NCI-H1048 (cell line): Measurements from ENCODE around the gene PCED1A.

Experiments used
- DNase-seq: peaks from one replicate; lab custom pipeline; 2025; lab: John Stamatoyannopoulos, UW

PCED1A gene, protein sequence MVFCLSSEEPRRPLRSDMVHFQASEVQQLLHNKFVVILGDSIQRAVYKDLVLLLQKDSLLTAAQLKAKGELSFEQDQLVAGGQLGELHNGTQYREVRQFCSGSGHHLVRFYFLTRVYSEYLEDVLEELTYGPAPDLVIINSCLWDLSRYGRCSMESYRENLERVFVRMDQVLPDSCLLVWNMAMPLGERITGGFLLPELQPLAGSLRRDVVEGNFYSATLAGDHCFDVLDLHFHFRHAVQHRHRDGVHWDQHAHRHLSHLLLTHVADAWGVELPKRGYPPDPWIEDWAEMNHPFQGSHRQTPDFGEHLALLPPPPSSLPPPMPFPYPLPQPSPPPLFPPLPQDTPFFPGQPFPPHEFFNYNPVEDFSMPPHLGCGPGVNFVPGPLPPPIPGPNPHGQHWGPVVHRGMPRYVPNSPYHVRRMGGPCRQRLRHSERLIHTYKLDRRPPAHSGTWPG

GRCh38 chr20:2840138-2840966, at the start of gene PCED1A, which contains the start of gene VPS16:
PCED1A (minus strand) TSS chr20:2840655; CDS start chr20:2839912, 743 bp downstream.
VPS16 (plus strand) TSS chr20:2840745; CDS start chr20:2840775, 30 bp downstream.
- DNase-seq: peak; percentile 61

DNA sequence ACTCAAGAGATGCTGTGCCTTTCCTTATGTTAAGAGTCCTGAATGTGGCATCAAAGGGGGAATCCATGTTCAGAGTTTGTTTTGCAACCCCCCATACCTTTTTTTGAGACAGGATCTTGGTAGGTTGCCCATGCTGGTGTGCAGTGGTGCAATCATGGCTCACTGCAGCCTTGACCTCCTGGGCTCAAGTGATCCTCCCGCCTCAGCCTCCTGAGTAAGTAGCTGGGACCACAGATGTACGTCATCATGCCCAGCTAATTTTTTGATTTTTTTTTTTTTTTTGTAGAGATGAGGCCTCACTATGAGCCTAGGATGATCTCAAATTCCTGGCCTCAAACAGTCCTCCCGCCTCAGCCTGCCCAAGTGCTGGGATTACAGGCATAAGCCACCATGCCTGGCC, 49.3 kb upstream of the PCED1A start:
- DNase-seq: no peak

DNA sequence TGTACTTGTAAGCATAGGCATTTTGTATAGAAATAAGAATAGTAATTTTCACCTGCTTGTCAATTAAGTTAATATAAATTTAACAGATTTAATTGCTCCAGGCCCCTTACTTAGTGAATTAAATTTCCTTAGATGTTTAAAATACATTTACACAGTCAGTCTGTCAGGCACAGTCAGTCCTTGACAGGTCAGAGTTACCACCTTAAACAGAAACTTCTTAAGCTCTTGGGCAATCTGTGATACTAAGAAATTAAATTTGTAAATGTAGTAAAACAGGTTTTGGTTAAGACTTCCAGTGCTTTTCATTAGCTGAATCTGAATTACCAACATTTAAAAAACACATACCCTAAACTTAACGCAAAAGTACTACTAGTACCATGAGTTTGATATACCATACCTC, 48.8 kb upstream of the PCED1A start:
- DNase-seq: no peak

GRCh38 chr20:2888224-2888955, 47.9 kb upstream of the PCED1A start:
- DNase-seq: no peak

DNA sequence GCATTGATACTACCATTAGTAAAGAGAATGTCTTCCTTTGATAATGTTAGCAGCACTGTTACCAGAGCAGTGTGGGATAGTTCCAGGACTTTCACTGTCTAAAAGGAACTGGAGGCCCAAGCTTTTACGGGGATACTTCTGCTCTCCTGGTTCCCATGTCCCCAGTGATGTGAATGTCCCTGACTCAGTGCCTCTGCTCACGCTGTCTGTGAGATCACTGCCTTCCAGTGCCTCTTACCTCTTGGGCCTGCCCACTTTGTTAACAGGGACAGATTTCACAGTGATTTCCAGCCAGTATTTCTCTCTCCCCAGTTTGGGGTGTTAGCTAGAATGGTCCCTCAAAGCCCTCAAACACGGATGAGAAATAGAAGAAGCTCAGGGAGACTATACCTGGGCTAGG, 47.3 kb upstream of the PCED1A start:
- DNase-seq: no peak

DNA sequence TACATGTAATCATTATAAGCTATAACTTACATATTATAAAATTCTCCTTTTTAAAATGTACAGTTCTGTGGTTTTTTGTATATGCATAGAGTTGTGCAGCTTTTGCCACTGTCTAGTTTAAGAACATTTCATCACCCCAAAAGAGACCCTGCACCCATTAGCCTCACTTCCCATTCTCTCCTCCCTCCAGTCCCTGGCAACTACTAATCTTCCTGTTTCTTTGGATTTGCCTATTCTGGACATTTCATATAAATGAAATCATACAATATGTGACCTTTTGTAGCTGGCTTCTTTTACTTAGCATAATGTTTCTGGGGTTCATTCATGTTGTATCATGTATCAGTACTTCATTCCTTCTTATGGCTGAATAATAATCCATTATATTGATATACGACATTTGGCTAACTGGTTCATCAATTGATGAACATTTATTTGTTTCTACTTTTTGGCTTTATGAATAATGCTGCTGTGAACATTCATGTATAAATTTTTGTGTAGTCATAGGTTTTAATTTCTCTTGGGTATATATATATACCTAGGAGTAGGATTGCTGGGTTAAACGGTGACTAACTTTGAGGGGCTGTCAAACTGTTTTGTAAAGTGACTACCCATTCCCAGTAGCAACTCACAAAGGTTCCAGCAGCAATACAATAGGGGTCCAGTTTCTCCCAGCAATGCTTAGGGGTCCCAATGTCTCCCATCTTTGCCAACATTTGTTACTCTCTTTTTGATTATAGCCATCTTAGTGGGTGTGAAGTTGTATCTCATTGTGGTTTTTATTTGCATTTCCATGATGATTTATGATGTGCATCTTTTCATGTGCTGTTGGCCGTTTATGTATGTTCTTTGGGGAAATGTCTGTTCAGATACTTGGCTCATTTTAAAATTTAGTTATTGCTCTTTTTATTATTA, 43.5 kb upstream of the PCED1A start:
- no peak for DNase-seq

DNA sequence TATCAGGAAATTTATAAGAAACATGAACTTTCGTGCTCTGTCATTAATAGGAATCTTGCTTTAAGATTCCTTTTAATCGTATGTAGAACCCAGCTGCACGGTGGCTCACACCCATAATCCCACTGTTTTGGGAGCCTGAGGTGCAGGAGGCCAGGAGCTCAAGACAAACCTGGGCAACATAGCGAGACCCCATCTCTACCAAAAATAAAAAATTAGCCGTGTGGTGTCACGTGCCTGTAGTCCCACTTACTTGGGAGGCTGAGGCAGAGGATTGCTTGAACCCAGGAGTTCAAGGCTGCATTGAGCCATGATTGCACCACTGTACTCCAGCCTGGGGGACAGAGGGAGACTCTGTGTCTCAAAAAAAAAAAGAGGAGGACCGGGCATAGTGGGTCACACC, 40.2 kb upstream of the PCED1A start:
- DNase-seq: no peak

DNA sequence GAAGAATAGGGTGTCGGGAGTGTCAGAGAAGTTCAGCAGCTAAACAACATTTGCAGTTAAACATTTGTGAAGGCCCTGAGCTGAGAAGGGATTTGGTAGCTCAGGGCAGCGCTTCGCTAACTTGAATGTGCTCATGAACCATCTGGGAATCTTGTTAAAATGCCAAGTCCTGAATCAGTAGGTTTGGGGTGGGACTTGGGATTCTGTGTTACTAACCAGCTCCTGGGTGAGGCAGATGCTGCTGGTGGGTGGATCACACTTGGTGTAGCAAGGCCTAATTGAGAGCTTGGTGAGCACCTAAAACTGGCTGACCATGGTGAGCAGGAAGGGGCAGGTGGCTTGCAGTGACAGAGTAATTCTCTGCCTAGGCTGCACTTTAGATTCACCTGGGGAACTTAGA, 38.7 kb upstream of the PCED1A start:
- no peak for DNase-seq

DNA sequence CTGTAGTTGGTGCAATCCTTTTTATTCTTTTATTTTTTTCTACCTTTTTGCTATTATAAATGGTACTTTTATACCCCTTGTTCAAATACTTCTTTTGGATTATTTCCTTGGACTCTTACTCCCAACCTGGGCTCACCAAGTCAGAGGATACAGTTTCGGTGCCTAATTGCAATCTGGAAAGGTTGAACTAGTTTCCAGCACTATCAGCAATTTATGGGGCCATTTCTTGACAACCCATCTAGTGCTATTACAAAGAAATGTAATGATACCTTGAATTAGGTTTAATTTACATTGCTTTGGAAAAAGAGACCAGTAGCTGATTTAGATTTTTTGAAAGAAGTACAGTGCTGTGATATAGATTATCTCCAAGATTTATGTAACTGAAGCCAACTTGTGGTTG, 38.1 kb upstream of the PCED1A start:
- DNase-seq: no peak

DNA sequence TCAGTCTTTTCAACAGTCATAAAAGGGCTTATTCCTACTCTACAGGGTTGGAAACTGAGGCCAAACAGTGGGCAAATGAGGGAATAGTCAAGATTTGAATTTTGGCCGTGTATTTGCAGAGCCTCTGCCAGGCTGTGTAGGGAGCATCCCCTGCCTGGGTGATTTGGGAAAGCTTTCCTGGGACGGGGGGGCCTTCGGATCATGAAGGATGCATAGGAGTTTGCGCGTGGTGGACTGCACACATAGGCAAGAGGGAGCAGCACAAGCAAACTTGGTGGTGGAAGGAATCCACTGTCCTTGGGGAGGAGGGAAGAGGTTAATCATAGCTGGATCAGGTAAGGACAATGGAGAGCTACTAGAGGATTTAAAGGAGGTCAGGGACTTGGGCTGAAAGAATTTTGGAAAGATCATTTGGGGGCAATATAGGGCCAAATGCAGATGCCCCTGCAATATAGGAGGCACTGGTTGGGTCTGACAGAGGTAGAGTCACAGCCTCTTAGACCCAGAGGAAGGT, 35.3 kb upstream of the PCED1A start:
- DNase-seq: no peak

DNA sequence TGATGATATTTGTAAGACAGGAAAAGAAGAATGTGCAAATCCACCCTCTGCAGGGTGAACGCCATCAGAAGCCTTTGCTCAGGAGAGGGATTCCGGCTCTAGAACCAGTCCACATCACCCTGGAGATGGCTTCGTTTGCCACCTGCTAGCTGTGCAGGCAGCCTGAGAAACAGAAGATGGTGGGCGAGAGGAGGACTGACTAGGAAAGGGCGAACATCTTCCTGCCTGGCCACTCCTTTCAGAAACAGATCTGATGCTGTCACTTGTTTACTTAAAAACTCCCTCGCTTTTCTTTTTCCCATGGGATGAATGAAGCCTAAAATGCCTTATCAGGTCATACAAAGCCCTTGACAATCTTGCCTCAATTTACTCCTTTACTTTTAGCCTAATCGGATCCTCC, 34.0 kb upstream of the PCED1A start:
- DNase-seq: no peak

DNA sequence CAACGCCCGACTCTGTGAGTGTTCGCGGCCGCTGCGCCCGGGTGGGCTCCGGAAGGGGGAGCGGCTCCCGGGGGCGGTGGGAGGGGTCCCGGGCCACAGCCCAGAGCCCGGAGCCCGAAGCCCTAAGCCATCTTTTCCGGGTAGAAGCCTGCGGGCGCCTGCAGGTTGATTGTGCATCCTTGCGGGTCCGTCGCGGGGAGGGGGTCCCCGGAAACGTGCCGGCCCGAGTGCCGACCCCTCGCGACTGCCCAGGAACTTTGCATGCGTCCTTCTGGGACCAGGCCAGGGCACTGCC, 33.2 kb upstream of the PCED1A start:
- peak; percentile 5 for DNase-seq

DNA sequence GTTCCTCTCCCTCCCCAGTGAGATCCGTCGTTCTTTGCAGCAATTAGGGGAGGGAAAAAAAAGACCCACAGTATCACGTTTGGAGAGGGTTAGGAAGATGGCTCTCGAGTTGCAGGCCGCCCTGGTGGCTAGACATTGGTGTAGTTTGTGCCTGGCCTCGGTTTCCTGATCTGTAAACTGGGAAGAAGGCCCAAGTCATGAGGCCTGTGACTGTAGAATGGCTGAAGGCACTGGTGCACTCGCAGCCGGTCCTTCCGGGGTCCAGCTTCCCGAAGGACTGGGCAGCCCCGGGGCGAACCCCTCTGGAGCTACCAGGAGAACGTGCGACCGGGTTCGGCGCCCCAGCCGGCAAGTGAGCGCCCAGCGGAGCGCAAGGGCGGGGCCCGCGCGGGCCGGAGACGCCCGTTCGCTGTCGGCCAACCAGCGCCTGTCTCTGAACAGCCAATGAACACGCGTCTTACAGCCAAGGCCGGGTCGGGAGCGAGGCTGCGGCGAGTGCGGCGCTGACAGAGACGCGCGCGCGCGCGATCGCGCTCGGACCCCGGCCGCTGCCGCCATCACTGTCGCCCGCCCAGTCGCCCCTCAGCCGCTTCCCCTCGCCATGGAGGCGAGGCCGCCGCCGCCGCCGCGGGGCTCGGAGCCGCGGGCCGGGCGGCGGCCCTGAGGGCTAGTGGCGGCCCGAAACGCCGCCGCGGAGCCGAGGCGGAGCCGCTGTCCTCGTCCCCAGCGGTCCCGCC, 32.7 kb upstream of the PCED1A start, which contains the start of gene PTPRA:
TSS of gene PTPRA (plus strand) at position 472 of the 737 bp plus-strand sequence. CDS start 90,797 bp downstream, outside the sequence.
- peak; percentile 81 for DNase-seq

- no peak for DNase-seq
Measured at GRCh38 chr20:2872459-2873009, 32.1 kb upstream of the PCED1A start.

DNA sequence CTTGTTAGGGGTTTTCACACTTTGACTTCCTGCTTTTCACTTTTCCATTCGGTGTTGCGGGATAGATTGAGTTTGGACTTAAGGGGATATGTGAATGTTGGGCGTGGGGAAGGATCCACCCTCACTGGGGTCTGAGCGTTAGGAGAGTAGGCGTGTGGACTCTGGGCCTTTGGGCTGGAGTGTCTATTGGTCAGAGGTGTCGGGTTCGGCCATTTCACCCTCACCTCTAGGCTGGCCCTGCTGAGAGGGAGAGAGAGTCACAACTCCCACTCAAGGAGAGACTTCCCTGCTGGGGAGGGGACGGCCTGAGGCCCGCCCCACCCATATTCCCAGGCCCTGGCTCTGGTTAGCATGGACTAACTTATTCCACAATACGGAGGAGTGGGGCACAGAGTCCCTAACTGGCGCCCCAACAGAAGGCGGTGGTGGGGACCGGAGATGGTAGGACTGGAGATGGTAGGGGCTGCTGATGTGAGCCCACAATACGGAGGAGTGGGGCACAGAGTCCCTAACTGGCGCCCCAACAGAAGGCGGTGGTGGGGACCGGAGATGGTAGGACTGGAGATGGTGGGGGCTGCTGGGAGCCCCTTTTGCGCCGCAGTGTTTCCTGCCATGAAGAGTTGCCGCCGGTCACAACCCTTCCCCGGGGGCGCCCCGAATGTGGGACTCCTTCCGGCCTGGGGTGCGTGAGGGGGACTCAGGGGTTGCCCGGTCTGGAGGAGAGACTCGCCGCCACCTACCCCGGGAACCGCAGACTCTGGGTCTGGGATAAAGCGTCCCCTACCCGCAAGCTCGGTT, 31.4 kb upstream of the PCED1A start:
- DNase-seq: no peak

- no peak for DNase-seq
Measured at GRCh38 chr20:2871111-2871465, 30.6 kb upstream of the PCED1A start.

GRCh38 chr20:2869381-2869780, 28.9 kb upstream of the PCED1A start:
- no peak for DNase-seq

DNA sequence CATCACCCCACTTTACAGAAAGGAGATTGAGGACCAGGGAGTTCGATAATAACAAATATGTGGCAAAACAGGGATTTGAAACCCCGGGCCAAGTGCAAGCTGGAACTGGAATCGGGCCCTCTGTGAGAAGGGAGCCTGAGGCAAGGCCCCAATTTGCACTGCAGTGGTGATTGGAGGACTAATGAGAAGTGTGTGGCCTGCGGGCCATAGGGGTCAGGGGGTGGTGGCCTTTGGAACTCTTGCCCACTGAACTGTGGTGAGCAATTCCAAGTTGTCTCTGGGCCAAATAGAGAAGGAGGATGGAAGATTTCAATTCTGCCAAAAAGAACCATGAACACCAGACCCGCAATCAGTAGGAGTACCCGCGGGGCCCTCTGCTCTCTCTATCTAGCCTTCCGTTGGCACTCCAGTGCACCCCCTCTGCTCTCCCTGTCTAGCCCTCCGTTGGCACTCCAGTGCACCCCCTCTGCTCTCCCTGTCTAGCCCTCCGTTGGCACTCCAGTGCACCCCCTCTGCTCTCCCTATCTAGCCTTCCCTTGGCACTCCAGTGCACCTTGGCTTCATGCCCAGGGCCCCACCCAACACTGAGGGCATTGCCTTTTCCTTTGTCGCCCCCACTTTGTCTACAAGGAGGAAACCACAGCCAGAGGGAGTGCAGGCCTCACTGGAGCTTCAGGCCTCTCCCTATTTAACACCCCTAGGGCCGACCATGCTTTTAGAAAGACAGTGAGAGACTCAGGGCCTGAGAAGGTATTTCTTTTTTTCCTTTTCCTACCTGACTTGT, 26.8 kb upstream of the PCED1A start:
- no peak for DNase-seq

GRCh38 chr20:2866236-2866635, 25.8 kb upstream of the PCED1A start:
- no peak for DNase-seq
